HG03457 (cell line): ENCODE data around the gene ALDH18A1.

Experiments
- ATAC-seq: cut with Tn5 transposase; IDR thresholded peaks from one replicate; pipeline ENCODE4 v1.9.1; 2021; ENCODE audit warnings: moderate number of reproducible peaks; ENCODE audit not compliant: unreplicated experiment

ALDH18A1 gene

DNA sequence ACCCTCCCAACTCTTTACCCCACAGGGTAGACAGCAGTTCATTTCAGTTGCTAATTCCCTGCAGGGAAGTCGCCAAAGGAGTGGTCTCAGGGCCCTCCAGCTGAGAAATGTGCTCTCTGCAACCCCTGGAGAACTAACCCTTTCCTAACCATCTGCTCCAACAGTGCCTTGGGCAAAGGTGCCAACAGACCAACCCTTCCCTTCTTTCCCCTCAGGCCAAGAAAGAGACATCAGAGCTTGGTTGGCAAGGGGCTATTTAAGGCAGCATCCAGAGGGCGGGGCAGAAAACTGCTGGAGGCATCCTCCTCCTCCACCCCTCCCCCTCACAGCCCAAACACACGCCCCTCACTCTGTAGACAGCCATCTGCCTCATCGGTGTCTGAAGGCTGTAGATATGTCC, 97.0 kb downstream of the ALDH18A1 start:
- no peak for ATAC-seq

DNA sequence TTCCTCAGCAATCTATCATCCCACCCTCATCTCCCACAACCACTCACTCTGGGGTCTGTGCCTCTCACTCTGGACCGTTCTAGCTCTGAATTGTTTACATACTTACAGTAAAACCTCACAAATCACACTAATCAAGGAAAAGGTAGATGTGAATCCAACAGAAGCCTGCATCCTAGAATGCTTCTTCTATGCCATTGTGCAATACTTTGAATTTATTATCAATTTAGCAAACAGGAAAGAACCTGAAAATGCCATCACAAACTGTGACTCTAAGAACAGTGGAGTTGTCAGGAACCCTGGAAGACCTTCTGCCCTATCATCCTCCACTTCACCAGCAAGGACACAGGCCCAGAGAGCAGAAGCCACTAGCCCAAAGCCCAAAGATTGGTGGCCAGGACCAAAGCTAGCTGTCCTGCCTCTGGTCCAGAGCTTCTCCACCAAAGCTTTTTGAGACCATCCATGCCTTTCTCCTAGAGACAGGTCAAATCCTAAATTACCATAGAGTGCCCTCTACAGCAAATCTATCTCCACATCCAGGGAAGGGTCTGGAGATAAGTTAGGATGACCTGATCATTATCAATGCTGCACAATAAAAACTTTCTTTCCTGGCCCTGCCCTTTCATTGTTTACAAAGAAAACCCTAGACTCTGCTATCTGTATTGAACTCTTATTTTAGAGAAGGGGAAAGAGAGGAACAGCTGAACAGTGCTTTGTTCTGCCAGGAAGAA, 97.8 kb downstream of the ALDH18A1 start:
- no peak for ATAC-seq

DNA sequence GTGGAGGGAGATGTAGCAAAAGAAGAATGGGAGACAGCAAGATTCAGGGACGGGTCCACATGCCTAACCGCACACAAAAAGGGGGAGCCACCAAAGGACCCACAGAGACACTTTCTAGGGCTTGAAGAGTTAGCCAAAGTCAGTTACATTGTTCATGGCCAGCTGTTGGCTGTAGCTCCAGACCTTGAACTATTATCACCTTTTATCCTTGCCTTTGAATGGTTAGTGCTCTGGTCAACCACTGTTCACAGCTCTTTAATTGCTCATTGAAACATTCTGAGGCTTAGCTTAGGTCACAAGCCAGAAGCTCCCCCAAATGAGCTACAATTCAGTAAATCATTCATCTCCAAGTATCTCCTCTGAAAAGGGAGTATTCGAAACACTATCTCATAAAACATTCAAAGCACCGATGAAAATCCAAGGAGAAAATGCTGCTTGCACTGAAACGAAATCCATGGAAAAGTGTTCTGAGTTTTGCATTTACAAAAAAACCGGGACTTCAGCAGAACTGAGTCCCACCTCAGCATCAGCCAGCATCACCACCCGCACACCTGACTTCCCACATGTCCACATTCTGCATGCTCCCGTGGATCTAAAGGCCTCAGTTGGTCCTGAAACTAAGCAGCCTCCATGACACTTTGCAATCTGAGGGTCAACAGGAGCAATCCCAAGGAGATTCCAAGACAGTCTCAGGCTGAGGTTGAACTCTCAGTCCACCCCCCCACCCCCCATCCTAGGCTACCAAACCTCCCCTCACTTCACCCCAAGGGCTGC, 99.3 kb downstream of the ALDH18A1 start:
- ATAC-seq = no peak
